Panc1 (cell line): ENCODE data around the gene CACNA1B. TPM values are rescaled to one million over a fixed set of nuclear protein-coding genes. Genes with fewer than 3 reads are reported as not detected.

Source experiments
- ATAC-seq: fragments of 200-7000 bp; cut with Tn5 transposase; 2 replicates; pipeline ENCODE4 v1.9.1; 2020; ENCODE audit warnings: mild to moderate bottlenecking, moderate library complexity
- BruUV-seq: library from RNA; stranded (reverse); fragments of 400-500 nt; replicated peaks from 2 replicates; lab custom pipeline; 2021; lab: Mats Ljungman, UMichigan
- CTCF ChIA-PET: fragments of 300-600 bp; sonication (Branson Sonifier 250); formaldehyde crosslinking; loops from one replicate; lab custom pipeline; 2022; ENCODE audit warnings: antibody characterized with exemption; lab: Charles Lee
- POLR2A ChIA-PET: fragments of 300-600 bp; sonication (Branson Sonifier 250); formaldehyde crosslinking; loops from one replicate; lab custom pipeline; 2022; ENCODE audit warnings: antibody characterized with exemption; lab: Charles Lee
- DNase-seq: peaks from one replicate; pipeline ENCODE4 v3.0.0-alpha.2; 2010; ENCODE audit warnings: low read depth, low spot score
- H3K27ac ChIP-seq: 2 replicates; pipeline ENCODE4 v1.5.1; 2011; ENCODE audit warnings: mild to moderate bottlenecking, low read length, inconsistent platforms
- H3K27me3 ChIP-seq: fragments of 200-500 bp; sonication (Bioruptor generic); 2 replicates; pipeline ENCODE4 v1.6.0; 2014; ENCODE audit warnings: low read length, inconsistent platforms; ENCODE audit not compliant: control insufficient read depth, insufficient read depth
- H3K36me3 ChIP-seq: fragments of 200-500 bp; sonication (Bioruptor generic); 2 replicates; pipeline ENCODE4 v1.5.1; 2014; ENCODE audit warnings: inconsistent platforms, mild to moderate bottlenecking, low read length, moderate library complexity; ENCODE audit not compliant: control insufficient read depth, insufficient read depth
- H3K4me1 ChIP-seq: 2 replicates; pipeline ENCODE4 v1.5.1; 2011; ENCODE audit warnings: inconsistent platforms, mild to moderate bottlenecking, low read length, moderate library complexity; ENCODE audit not compliant: control insufficient read depth, insufficient read depth
- H3K4me3 ChIP-seq, 2 experiments: 2 replicates each; pipeline ENCODE4 v1.5.1; 2011 to 2012; ENCODE audit warnings: low read depth in 2 of 2, low read length in 2 of 2, mild to moderate bottlenecking in 2 of 2, inconsistent platforms in 1 of 2, moderate library complexity in 1 of 2
- H3K9me3 ChIP-seq: fragments of 200-500 bp; sonication (Bioruptor generic); 2 replicates; pipeline ENCODE4 v1.5.1; 2014; ENCODE audit warnings: low read depth, mild to moderate bottlenecking, inconsistent platforms, low read length, moderate library complexity; ENCODE audit not compliant: control insufficient read depth, insufficient read depth
- CTCF ChIP-seq: fragments of 450-650 bp; IDR thresholded peaks from 2 replicates; pipeline ENCODE4 v1.5.1; 2017; ENCODE audit warnings: mild to moderate bottlenecking
- POLR2AphosphoS5 ChIP-seq: IDR thresholded peaks from 2 replicates; pipeline ENCODE4 v1.6.1; 2012; ENCODE audit warnings: mild to moderate bottlenecking, low read depth, low read length, moderate library complexity
- SIN3A ChIP-seq: IDR thresholded peaks from 2 replicates; pipeline ENCODE4 v1.6.1; 2012; ENCODE audit warnings: low read depth, mild to moderate bottlenecking, low read length, moderate library complexity, borderline replicate concordance; ENCODE audit not compliant: insufficient read depth
- TCF7L2 ChIP-seq: IDR thresholded peaks from 2 replicates; pipeline ENCODE4 v1.6.1; 2011; ENCODE audit warnings: mild to moderate bottlenecking, low read depth, low read length, inconsistent platforms
- in situ Hi-C: cut with HindIII; loops from 2 replicates; pipeline ENCODE4 v1.10.0; 2016; ENCODE audit warnings: low sequenced_read_pairs, low pct_unique_long_range_greater_than_20kb
- intact Hi-C: fragments of 100-400 bp; cut with micrococcal nuclease; formaldehyde crosslinking; loops from one replicate; pipeline ENCODE4 v1.10.0; 2022; ENCODE audit not compliant: unreplicated experiment
- total RNA-seq: library from RNA; stranded (reverse); gene quantifications from one replicate; pipeline ENCODE4 v1.2.1, GENCODE V29; 2021; ENCODE audit not compliant: unreplicated experiment
- TF ChIP-seq, protein P1 (sequence below), 2 experiments: IDR thresholded peaks; 2 replicates each; pipeline ENCODE4 v1.6.1; 2011 to 2012; ENCODE audit warnings: low read depth in 2 of 2, control low read depth in 1 of 2, low read length in 1 of 2, mild to moderate bottlenecking in 1 of 2, moderate library complexity in 1 of 2; ENCODE audit not compliant: insufficient read depth in 1 of 2

The CACNA1B gene
- total RNA-seq, 1 experiment from 2014 or later = 0.49 TPM

GRCh38 chr9:137960496-137960895 lies 82.9 kb downstream of the CACNA1B start:
- POLR2A ChIA-PET = no interaction called here
- no TSS peak for BruUV-seq
- H3K36me3 ChIP-seq = no peaks in the 10 kb centered on the region
- no peaks in the 10 kb centered on the region for H3K27me3 ChIP-seq
- H3K4me1 ChIP-seq = no peaks in the 10 kb centered on the region
- H3K4me3 ChIP-seq = no peak overlapping the region
- no peak for DNase-seq
- H3K9me3 ChIP-seq = no peaks in the 10 kb centered on the region
- CTCF ChIA-PET = no interaction called here
- intact Hi-C loops = no loop called here
- H3K27ac ChIP-seq = no peak overlapping the region
- ATAC-seq = no peak
- TF ChIP-seq, protein P1, sequence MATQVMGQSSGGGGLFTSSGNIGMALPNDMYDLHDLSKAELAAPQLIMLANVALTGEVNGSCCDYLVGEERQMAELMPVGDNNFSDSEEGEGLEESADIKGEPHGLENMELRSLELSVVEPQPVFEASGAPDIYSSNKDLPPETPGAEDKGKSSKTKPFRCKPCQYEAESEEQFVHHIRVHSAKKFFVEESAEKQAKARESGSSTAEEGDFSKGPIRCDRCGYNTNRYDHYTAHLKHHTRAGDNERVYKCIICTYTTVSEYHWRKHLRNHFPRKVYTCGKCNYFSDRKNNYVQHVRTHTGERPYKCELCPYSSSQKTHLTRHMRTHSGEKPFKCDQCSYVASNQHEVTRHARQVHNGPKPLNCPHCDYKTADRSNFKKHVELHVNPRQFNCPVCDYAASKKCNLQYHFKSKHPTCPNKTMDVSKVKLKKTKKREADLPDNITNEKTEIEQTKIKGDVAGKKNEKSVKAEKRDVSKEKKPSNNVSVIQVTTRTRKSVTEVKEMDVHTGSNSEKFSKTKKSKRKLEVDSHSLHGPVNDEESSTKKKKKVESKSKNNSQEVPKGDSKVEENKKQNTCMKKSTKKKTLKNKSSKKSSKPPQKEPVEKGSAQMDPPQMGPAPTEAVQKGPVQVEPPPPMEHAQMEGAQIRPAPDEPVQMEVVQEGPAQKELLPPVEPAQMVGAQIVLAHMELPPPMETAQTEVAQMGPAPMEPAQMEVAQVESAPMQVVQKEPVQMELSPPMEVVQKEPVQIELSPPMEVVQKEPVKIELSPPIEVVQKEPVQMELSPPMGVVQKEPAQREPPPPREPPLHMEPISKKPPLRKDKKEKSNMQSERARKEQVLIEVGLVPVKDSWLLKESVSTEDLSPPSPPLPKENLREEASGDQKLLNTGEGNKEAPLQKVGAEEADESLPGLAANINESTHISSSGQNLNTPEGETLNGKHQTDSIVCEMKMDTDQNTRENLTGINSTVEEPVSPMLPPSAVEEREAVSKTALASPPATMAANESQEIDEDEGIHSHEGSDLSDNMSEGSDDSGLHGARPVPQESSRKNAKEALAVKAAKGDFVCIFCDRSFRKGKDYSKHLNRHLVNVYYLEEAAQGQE (IDR thresholded peaks at IDR 0.05; ENCODE audit: insufficient read depth in 1 of 2, low read depth in 2 of 2, low read length in 1 of 2) = no peak
- TF ChIP-seq TCF7L2 = no peak
- no peak for TF ChIP-seq CTCF
- no peak for TF ChIP-seq POLR2AphosphoS5
- no peak for TF ChIP-seq SIN3A
- in situ Hi-C loops = no loop called here

GRCh38 chr9:137963525-137963924 lies 85.9 kb downstream of the CACNA1B start:
- BruUV-seq = no TSS peak
- TF ChIP-seq SIN3A (no peak), POLR2AphosphoS5 (no peak), TCF7L2 (no peak), CTCF (no peak)
- TF ChIP-seq, protein P1 (IDR thresholded peaks at IDR 0.05; ENCODE audit: insufficient read depth in 1 of 2, low read depth in 2 of 2, low read length in 1 of 2) = no peak
- CTCF ChIA-PET = no interaction called here
- DNase-seq = no peak
- POLR2A ChIA-PET = no interaction called here
- Histone ChIP-seq H3K4me1 (no peaks in the 10 kb centered on the region), H3K27me3 (no peaks in the 10 kb centered on the region), H3K27ac (no peak overlapping the region), H3K36me3 (no peaks in the 10 kb centered on the region), H3K9me3 (no peaks in the 10 kb centered on the region), H3K4me3 (no peak overlapping the region)
- ATAC-seq = no peak
- in situ Hi-C loops = no loop called here
- intact Hi-C loops = no loop called here
